HG02973 (cell line): ENCODE data around the gene TMEM208.
A peak's percentile ranks its signal among the peaks of the same experiment; 100 is the strongest.

Experiments used
- ATAC-seq: cut with Tn5 transposase; IDR thresholded peaks from one replicate; pipeline ENCODE4 v1.9.1; 2021; ENCODE audit warnings: moderate library complexity; ENCODE audit not compliant: unreplicated experiment

Gene TMEM208

DNA sequence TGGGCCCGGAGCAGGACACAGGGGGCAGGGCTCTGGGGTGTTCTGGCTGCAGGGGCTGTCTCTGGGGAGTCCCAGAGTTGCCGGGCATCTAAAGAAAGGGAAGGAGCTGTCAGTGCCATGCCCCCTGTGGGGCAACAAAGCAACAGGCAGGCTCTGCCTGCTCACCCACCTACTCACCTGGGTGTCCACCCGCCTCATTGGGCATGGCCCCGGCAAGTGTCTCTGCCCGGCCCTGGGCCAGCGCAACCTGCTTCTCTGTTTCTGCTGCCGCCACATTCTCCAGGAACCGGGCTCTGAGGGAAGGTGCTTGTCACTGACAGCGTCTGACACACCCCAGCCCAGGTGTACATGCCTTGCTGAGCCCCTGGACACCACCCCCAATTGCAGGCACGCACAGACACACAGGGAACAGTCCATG lies 7.3 kb downstream of the TMEM208 start:
- no peak for ATAC-seq

DNA sequence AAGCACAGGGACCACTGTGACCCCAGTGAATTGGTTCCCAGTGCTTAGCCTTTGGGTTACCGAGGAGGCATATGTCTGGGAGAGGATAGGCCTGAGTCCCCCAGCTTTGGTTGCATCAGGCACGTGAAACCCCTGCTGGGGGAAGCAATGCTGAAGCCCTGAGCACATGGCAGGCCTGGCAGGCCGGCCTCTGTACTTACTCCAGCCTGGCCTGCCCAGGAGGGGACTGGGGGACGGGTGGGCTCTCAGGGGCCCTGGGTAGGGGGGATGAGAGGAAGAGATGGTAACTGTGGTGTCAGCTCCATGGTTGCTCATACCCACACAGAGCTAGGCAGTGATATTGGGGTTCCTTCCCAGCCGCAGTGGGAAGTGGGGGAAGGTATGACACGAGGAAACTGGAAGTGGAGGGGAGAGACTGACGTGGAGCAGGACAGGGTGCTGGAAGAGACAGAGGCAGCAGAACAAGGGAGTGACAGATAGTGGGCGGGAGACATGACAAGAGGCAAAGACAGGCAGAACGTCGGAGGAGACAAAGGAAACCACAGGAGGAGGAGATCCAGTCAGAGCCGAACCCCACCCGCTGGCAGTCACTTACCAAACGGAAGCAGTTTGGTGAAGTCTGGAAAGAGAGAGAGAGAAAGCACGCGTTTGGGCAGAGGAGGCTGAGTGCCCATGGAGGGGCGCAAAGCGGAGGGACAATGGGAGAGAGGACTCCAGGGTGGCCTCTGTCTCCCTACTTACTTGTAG lies 9.1 kb downstream of the TMEM208 start:
- no peak for ATAC-seq

GRCh38 chr16:67236563-67237395 lies 9.8 kb downstream of the TMEM208 start:
- ATAC-seq: peak; percentile 40

GRCh38 chr16:67237396-67238277 lies 10.7 kb downstream of the TMEM208 start:
- ATAC-seq: no peak

DNA sequence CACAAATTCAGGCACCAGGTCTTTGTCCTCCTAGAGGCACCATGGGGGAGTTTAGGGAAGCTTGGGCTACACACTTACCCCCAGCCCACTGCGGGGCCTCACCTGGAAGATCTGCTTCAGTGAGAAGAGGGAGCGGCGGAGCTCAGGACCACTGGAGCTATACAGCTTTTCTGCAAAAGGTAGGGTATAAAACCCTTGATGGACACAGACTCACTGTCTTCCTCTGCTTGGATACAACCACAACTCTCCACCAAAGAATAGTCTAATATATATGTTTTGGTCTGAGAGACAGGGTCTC lies 11.3 kb downstream of the TMEM208 start:
- no peak for ATAC-seq

GRCh38 chr16:67238806-67239470 lies 12.0 kb downstream of the TMEM208 start:
- ATAC-seq: no peak

DNA sequence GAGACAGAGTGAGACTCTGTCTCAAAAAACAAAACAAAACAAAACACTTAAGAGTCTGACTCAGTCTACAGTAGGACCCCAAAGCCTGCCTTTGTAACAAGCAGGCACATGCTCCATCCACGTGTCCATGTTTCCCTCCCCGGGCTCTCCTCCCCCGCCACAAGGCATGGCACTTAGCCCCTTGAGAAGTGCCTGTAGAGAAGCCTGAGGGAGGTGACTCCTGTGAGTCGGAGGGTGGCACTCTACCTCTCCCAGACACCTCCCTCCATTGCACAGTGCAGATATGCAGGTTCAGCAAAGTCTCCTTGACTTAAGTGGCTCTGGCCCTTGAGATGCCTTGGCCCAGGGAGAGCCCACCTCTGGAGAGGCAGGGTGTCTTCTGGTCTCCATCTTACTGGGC lies 13.6 kb downstream of the TMEM208 start:
- no peak for ATAC-seq

GRCh38 chr16:67241008-67241900 lies 14.3 kb downstream of the TMEM208 start:
- ATAC-seq: no peak

DNA sequence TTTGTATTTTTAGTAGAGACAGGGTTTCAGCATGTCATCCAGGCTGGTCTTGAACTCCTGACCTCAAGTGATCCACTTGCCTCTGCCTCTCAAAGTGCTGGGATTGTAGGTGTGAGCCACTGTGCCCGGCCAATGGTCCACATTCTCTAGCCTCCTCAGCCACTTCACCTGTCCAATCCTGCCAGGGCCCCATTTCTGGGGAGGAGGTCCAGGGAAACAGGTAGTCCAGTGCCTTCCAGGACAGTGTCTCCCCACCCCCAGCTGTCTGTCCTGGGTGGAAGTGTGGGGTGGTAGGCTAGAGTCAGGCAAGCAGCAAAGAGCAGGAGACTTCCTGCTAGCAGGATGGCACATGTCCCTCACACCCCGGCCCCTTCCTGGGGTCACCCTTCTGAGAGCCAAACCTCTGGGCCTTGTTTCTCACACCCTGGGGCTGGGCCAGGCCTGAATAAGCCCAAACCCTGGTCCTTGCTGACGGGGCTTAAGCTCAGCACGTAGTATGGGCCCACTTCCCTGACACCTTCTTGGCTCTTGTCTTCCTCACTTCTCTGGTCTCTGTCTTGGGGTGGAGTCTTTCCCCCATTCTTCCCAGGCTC lies 15.3 kb downstream of the TMEM208 start:
- no peak for ATAC-seq

DNA sequence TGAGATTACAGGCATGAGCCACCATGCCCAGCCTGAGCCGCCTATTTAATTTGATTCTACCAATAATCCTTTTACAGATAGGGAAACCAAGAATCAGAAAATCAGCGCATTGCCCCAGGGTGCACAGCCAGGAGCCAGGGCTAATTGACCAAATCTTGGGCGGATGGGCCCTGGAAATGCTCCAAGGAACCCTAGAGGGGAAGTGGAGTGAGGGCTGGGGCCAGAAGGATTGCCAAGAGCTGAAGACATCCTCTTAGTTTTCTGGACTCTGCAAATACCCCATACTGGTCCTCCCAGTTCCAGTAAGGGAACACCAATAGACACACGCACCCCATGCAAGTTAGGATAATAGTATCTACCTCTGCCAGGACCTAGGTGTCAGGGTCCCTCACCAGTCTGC lies 16.6 kb downstream of the TMEM208 start:
- ATAC-seq: no peak

DNA sequence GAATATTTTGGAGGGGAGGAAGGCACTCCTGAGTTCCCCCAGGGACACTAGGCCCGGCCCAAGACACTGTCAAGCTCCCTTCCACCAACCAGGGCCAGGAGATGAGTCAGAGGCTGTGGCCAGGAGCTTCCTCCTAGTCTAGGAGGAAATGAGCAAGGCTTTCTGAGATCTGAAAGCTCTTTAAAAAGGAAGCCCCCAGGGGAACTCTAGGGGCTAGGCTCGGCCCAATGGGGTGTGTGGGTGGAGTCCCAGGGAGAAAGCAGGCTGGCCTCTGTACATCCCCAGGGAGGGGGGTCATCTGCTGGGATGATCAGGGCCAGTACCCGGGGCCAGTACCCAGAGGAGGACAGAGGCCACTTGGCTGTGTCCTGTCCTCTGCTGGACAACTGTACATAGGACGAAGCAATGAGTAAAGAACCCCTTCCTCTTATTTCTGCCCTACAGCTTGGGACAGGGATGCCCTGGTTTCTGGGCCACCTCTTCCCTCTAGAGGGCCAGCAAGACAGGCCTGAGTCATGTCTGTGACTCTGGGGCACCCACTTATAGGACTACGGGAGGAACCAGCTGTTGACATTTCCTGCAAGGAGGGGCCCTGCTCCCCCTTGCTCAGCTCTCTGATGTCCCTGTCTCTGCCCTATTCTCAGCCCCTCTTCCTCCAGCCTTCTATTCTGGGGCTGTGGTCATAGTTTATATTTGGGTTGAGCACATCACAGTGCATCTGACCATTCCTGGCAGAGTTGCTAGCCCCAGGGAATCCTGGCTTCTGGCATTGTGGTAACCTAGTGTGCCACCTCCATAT lies 17.7 kb downstream of the TMEM208 start:
- peak; percentile 43 for ATAC-seq

DNA sequence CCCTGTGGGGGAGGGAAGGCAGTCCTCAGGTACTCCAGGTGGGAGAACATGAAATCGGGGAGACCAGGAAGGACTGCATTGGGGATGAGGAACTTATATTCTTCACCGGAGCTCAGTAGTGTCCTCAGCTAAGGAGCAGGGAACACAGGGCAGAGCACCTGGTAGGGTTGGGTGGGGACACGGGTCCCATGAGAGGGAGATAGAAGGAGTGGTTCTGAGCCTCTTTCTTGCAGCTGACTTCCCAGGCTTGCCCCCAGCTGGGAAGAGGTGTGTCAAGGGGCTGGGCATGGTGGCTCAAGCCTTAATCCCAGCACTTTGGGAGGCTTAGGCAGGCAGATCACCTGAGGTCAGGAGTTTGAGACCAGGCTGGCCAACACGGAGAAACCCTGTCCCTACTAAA lies 18.3 kb downstream of the TMEM208 start:
- no peak for ATAC-seq

GRCh38 chr16:67245674-67246080 lies 18.7 kb downstream of the TMEM208 start:
- no peak for ATAC-seq

GRCh38 chr16:67246081-67246755 lies 19.3 kb downstream of the TMEM208 start:
- no peak for ATAC-seq

DNA sequence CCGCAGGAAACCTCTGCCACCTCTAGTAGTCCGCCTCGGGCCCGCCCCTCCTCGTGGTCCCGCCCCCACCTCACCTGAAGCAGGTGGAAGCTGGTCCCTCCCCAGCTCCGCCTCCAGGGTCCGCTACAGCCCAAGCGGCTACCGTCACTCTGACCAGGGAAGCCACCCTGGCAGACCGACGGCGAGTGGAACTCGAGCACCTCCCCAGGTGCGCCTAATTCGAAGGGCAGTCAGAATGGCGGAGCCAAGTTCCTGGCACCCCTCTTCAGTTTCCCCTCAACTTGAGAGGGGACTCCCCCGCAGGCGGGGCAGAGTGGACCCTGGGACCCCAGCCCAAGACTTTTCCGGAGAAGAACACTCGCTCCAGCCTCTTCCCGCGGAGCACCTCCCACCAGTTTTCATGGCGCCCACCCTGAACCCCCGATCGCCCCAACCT lies 19.8 kb downstream of the TMEM208 start:
- no peak for ATAC-seq

DNA sequence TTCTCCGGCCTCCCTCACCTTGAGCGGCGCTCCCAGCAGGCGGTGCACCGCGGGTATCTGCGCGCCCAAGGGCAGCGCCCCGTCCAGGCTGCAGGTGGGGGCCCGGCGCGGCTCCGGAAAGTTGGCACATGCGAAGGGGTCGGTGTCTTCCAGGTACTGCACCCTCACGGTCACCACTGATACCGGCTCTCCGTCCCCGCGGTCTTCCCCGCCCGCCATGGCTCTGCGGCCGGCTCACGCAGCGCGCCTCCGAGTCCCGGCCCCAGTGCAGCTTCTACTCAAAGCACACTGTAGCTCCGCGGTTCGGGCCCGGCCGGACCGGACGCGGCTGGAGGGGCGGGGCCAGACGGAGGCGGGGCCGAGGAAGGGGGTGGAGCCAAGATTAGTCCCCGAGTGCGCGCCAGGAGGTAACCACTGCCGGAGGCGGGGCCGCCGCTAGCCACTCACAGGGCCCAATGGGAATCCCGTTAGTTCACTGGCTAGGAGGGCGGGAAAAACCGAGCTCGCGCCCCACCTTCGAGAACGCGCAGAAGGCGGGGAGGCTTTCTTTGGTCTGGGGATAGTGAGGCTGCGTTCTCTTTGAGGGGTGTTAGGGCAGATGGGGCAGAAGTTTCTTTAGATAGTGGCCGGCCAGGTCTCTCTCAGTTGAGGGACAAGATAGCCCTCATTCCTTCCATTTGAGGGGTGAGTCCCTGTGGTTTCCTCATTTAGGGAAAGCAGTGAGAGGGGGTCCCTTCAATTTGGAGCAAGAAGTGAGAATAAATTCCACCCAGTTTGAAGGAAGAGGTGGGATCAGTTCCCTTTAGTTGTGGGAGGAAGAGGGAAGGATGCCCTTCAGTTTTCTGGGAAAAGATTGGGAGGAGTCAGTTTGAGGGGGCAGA lies 20.5 kb downstream of the TMEM208 start, which contains the start of gene FHOD1:
TSS of gene FHOD1 (minus strand) at position 290 of the 881 bp plus-strand sequence. CDS start at position 219, 71 bp downstream.
- ATAC-seq: peak; percentile 44

DNA sequence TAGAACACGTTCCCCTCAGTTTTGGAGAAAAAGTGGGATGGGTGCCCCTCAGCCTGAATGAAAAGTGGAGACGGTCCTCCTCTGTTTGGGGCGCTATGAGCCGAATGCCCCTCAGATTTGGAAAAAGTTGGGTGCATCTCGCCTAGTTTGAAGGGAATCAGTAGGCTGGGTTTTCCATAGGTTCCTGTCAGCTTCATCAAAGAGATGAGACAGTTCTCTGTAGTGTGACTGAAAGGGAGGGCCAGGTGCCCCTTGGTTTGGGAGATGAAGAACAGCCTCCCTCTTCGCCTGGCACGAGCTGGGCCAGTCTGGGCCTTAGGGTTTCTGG lies 21.1 kb downstream of the TMEM208 start:
- ATAC-seq: no peak
